GM12873 (cell line): Measurements from ENCODE around the gene ENPEP.

Experiments used
- CTCF ChIP-seq: IDR thresholded peaks from 2 replicates; pipeline ENCODE4 v1.5.1; 2012; ENCODE audit warnings: low read depth, mild to moderate bottlenecking, moderate library complexity, low read length, control low read depth; ENCODE audit not compliant: insufficient read depth; ENCODE audit errors: missing control alignments

ENPEP gene

DNA sequence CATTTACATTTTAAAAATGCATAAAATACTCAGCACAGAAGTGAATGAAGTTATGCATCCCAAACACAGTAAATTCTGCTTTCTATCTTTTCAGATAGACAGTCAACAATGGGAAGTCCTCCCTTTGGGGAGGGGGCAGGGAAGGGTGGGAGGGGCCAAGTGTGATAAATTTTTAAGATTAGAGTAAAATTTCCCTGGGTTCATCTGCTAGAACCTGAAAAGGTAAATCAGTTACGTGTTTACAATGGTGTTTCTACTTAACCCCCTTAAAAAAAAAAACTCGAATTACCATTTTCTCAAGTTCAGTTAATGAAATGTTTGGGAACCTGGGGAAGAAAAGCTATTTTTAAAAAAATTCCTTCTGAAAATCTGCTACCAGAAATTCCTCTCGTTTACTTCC, 137.8 kb downstream of the ENPEP start:
- TF ChIP-seq CTCF: no peak

DNA sequence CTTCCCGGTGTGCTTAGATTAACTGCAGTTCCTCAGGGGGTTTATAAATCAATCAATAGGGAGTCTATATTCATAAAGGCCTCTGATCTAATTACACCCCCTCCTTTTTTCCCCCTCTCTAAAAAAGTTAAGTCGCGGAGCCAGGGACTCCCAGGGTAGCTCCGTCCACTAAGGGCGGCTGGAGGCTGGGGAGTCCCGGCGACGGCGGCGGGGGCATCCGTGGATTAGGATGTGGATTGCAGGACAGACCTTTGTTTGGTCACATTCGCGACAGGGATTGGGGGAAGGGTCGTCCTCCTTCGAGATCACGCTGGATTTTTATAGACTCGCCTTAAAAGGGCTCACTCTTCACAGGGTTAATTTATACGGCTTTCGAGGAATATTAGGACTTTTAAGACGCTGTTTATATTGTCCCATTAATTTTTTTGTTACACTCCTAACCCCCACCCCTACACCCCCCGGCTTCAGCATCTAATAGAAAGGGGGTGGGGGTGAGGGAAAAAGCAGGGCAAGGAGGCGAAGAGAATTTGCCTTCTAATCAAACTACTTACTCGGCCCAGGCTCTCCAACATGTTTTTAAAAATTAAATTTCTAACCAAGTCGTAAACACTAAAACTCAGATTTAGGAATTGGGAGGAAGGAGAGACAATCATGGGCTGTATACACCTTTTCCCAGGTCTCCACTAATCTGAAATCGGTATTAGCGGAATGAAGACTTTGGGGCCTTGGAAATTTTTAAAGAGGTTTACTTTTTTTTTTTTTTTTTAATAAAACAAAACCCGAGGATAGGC, 138.4 kb downstream of the ENPEP start:
- TF ChIP-seq CTCF: no peak
